Gastrocnemius medialis (tissue), 4 donors: ENCODE results near the gene ACAN.

Experiments used
- CTCF ChIP-seq, 5 experiments: fragments of 450-650 bp in 3 of 5; fragments of 200-600 bp in 2 of 5; sonication (generic) in 2 of 5; IDR thresholded peaks in 4 of 5; conservative IDR thresholded peaks in 1 of 5; 1 replicate in 4 of 5; 2 replicates in 1 of 5; pipeline ENCODE4 v1.5.1; 2016 to 2019; ENCODE audit warnings: antibody characterized with exemption in 5 of 5, mild to moderate bottlenecking in 3 of 5, moderate library complexity in 3 of 5
- POLR2A ChIP-seq, 2 donors: fragments of 450-650 bp; IDR thresholded peaks; one replicate each; pipeline ENCODE4 v1.6.1; 2017; ENCODE audit warnings: antibody characterized with exemption in 2 of 2, mild to moderate bottlenecking in 2 of 2, moderate library complexity in 2 of 2

GRCh38 chr15:88759872-88760271, 43.4 kb upstream of the ACAN start:
- TF ChIP-seq CTCF (IDR thresholded peaks at IDR 0.05 in 4 of 5, conservative IDR thresholded peaks at IDR 0.05 in 1 of 5) = no peak
- no peak for TF ChIP-seq POLR2A (IDR thresholded peaks at IDR 0.05)
